Activated CD8-positive, alpha-beta memory T cell treated with anti-CD3 and anti-CD28 coated beads for 36 hours (primary cell): ENCODE data around the gene SELENOS. TPM values are rescaled to one million over a fixed set of nuclear protein-coding genes. Genes with fewer than 3 reads are reported as not detected.

Experiments
- CTCF ChIA-PET: fragments of 350-600 bp; sonication (Branson Sonifier 250); formaldehyde crosslinking; loops from one replicate; lab custom pipeline; 2021; ENCODE audit warnings: antibody characterized with exemption; lab: Charles Lee
- POLR2A ChIA-PET: fragments of 350-600 bp; sonication (Branson Sonifier 250); formaldehyde crosslinking; loops from one replicate; lab custom pipeline; 2021; ENCODE audit warnings: antibody characterized with exemption; lab: Charles Lee
- total RNA-seq, 2 experiments: library from RNA; stranded (reverse); gene quantifications; one replicate each; pipeline ENCODE4 v1.2.3, GENCODE V29; 2021

Gene SELENOS
- total RNA-seq, 2 experiments from 2014 or later: 41.2 to 41.4 TPM

- ChIA-PET POLR2A (no interaction called here), CTCF (interaction anchor here (0.9 to 1.6 kb wide), 4 partner anchors 9 to 351 kb away, joined by 3 to 4 read pairs (median 4); no protein-coding TSS in a partner anchor)
Observed at GRCh38 chr15:101288905-101289513, 11.7 kb upstream of the SELENOS start.

- ChIA-PET POLR2A (interaction anchor here (0.7 kb wide), 2 partner anchors 24 to 47 kb away, joined by 6 read pairs; no protein-coding TSS in a partner anchor), CTCF (interaction anchor here (0.7 kb wide), 1 partner anchor 17 kb away, joined by 3 read pairs; no protein-coding TSS in a partner anchor)
Observed at GRCh38 chr15:101287342-101287741, 10.1 kb upstream of the SELENOS start.

GRCh38 chr15:101286471-101287114 is 9.3 kb upstream of the SELENOS start:
- POLR2A ChIA-PET: interaction anchor here (1.1 kb wide), 1 partner anchor 8 kb away, joined by 3 read pairs; no protein-coding TSS in a partner anchor
- CTCF ChIA-PET: interaction anchor here (0.8 kb wide), 1 partner anchor 29 kb away, joined by 3 read pairs; no protein-coding TSS in a partner anchor

GRCh38 chr15:101283931-101284330 is 6.6 kb upstream of the SELENOS start:
- CTCF ChIA-PET: interaction anchor here (0.6 to 1.5 kb wide), 3 partner anchors 9 to 274 kb away, joined by 3 to 5 read pairs (median 3); partner anchors contain the start of gene SNRPA1
- POLR2A ChIA-PET: no interaction called here

GRCh38 chr15:101280007-101280406 is 2.7 kb upstream of the SELENOS start:
- CTCF ChIA-PET: interaction anchor here (1.0 kb wide), 1 partner anchor 15 kb away, joined by 3 read pairs; the partner anchor contains the start of gene SNRPA1
- POLR2A ChIA-PET: no interaction called here

GRCh38 chr15:101277943-101278564 is 769 bp upstream of the SELENOS start:
- CTCF ChIA-PET: interaction anchor here (1.2 kb wide), 1 partner anchor 15 kb away, joined by 3 read pairs; no protein-coding TSS in a partner anchor
- POLR2A ChIA-PET: interaction anchor here (0.9 to 1.0 kb wide), 2 partner anchors 12 to 17 kb away, joined by 3 to 4 read pairs; partner anchors contain the start of gene SNRPA1

- POLR2A ChIA-PET: interaction anchor here (0.7 kb wide), 2 partner anchors 72 to 268 kb away, joined by 3 read pairs; no protein-coding TSS in a partner anchor
Observed at GRCh38 chr15:101276501-101277037, 716 bp downstream of the SELENOS start.

GRCh38 chr15:101275018-101275417 is 2.3 kb downstream of the SELENOS start:
- ChIA-PET CTCF (interaction anchor here (1.0 to 1.4 kb wide), 2 partner anchors 9 to 266 kb away, joined by 3 read pairs; no protein-coding TSS in a partner anchor), POLR2A (no interaction called here)

More at GRCh38 chr15:101276501-101277037, 716 bp downstream of the SELENOS start:
- CTCF ChIA-PET: interaction anchor here (0.7 to 0.8 kb wide), 2 partner anchors 13 to 20 kb away, joined by 3 to 4 read pairs; no protein-coding TSS in a partner anchor

- ChIA-PET CTCF (interaction anchor here (1.2 kb wide), 1 partner anchor 15 kb away, joined by 6 read pairs; no protein-coding TSS in a partner anchor), POLR2A (interaction anchor here (1.0 kb wide), 1 partner anchor 9 kb away, joined by 3 read pairs; no protein-coding TSS in a partner anchor)
Observed at GRCh38 chr15:101273534-101273933, 3.8 kb downstream of the SELENOS start.

GRCh38 chr15:101272584-101272983 is 4.7 kb downstream of the SELENOS start:
- ChIA-PET POLR2A (interaction anchor here (0.9 kb wide), 1 partner anchor 22 kb away, joined by 3 read pairs; the partner anchor contains the start of gene SNRPA1), CTCF (interaction anchor here (1.2 kb wide), 1 partner anchor 14 kb away, joined by 6 read pairs; no protein-coding TSS in a partner anchor)

- CTCF ChIA-PET: interaction anchor here (1.8 kb wide), 1 partner anchor 11 kb away, joined by 6 read pairs; no protein-coding TSS in a partner anchor
- POLR2A ChIA-PET: no interaction called here
Observed at GRCh38 chr15:101269479-101270223, 7.6 kb downstream of the SELENOS start.

GRCh38 chr15:101267320-101268104 is 9.8 kb downstream of the SELENOS start:
- CTCF ChIA-PET: interaction anchor here (0.8 to 2.4 kb wide), 4 partner anchors 10 to 259 kb away, joined by 3 to 12 read pairs (median 4); no protein-coding TSS in a partner anchor
- POLR2A ChIA-PET: no interaction called here

- POLR2A ChIA-PET: no interaction called here
Observed at GRCh38 chr15:101266787-101267186, 10.5 kb downstream of the SELENOS start.

GRCh38 chr15:101266034-101266433 is 11.3 kb downstream of the SELENOS start:
- POLR2A ChIA-PET: interaction anchor here (0.5 kb wide), 1 partner anchor 33 kb away, joined by 3 read pairs; no protein-coding TSS in a partner anchor
- CTCF ChIA-PET: interaction anchor here (1.2 to 2.4 kb wide), 2 partner anchors 8 to 258 kb away, joined by 5 to 12 read pairs; no protein-coding TSS in a partner anchor

More at GRCh38 chr15:101266787-101267186, 10.5 kb downstream of the SELENOS start:
- CTCF ChIA-PET: interaction anchor here (0.8 to 2.4 kb wide), 3 partner anchors 9 to 258 kb away, joined by 3 to 12 read pairs (median 5); no protein-coding TSS in a partner anchor

- ChIA-PET CTCF (no interaction called here), POLR2A (no interaction called here)
Observed at GRCh38 chr15:101264911-101265641, 12.2 kb downstream of the SELENOS start.

- POLR2A ChIA-PET: no interaction called here
- CTCF ChIA-PET: interaction anchor here (2.2 kb wide), 1 partner anchor 248 kb away, joined by 6 read pairs; no protein-coding TSS in a partner anchor
Observed at GRCh38 chr15:101264011-101264410, 13.3 kb downstream of the SELENOS start.
